H9 (cell line): ENCODE results near the gene MICAL2. TPM values are rescaled to one million over a fixed set of nuclear protein-coding genes. Genes with fewer than 3 reads are reported as not detected.

Source experiments
- DNase-seq: peaks from one replicate; pipeline ENCODE4 v3.0.0-alpha.2; 2017
- H2AFZ ChIP-seq: one replicate; pipeline ENCODE4 v1.6.1; 2013; ENCODE audit warnings: mild to moderate bottlenecking, low read length, control low read depth, moderate library complexity
- H2AK5ac ChIP-seq: 2 replicates; pipeline ENCODE4 v1.6.1; 2013; ENCODE audit warnings: low read length, control low read depth, mixed read lengths; ENCODE audit not compliant: insufficient read length
- H2BK120ac ChIP-seq: one replicate; pipeline ENCODE4 v1.6.1; 2013; ENCODE audit warnings: low read depth, mild to moderate bottlenecking, low read length, control low read depth, inconsistent platforms; ENCODE audit not compliant: poor library complexity, severe bottlenecking
- H2BK12ac ChIP-seq: 2 replicates; pipeline ENCODE4 v1.6.1; 2013; ENCODE audit warnings: low read length, control low read depth, mixed read lengths, low read depth; ENCODE audit not compliant: insufficient read length
- H2BK15ac ChIP-seq: 2 replicates; pipeline ENCODE4 v1.6.1; 2013; ENCODE audit warnings: low read depth, low read length, control low read depth
- H2BK20ac ChIP-seq: one replicate; pipeline ENCODE4 v1.6.1; 2013; ENCODE audit warnings: low read depth, mild to moderate bottlenecking, low read length, control low read depth, inconsistent platforms; ENCODE audit not compliant: poor library complexity, severe bottlenecking
- H2BK5ac ChIP-seq: 2 replicates; pipeline ENCODE4 v1.6.1; 2013; ENCODE audit warnings: low read length, control low read depth, mixed read lengths; ENCODE audit not compliant: insufficient read length
- H3K14ac ChIP-seq: 2 replicates; pipeline ENCODE4 v1.6.1; 2013; ENCODE audit warnings: low read length, control low read depth; ENCODE audit not compliant: insufficient read depth
- H3K18ac ChIP-seq: 2 replicates; pipeline ENCODE4 v1.6.1; 2013; ENCODE audit warnings: low read depth, mild to moderate bottlenecking, mixed read lengths, low read length, control low read depth; ENCODE audit not compliant: insufficient read length
- H3K23ac ChIP-seq: 2 replicates; pipeline ENCODE4 v1.6.1; 2013; ENCODE audit warnings: low read length, control low read depth, mixed read lengths, low read depth; ENCODE audit not compliant: insufficient read length
- H3K23me2 ChIP-seq: 2 replicates; pipeline ENCODE4 v1.6.1; 2013; ENCODE audit warnings: low read depth, mild to moderate bottlenecking, mixed read lengths, low read length, control low read depth; ENCODE audit not compliant: insufficient read length, poor library complexity, severe bottlenecking
- H3K27ac ChIP-seq: 2 replicates; pipeline ENCODE4 v1.5.1; 2013; ENCODE audit warnings: low read length, control low read depth, mixed read lengths, low read depth; ENCODE audit not compliant: insufficient read length
- H3K27me3 ChIP-seq: 2 replicates; pipeline ENCODE4 v1.6.1; 2013; ENCODE audit warnings: low read length, control low read depth, inconsistent platforms; ENCODE audit not compliant: insufficient read depth
- H3K4ac ChIP-seq: 2 replicates; pipeline ENCODE4 v1.6.1; 2013; ENCODE audit warnings: low read depth, mild to moderate bottlenecking, control low read depth, inconsistent platforms, low read length, moderate library complexity
- H3K4me1 ChIP-seq: 2 replicates; pipeline ENCODE4 v1.6.1; 2013; ENCODE audit warnings: low read length, control low read depth, inconsistent platforms; ENCODE audit not compliant: insufficient read depth
- H3K4me2 ChIP-seq: 2 replicates; pipeline ENCODE4 v1.6.1; 2013; ENCODE audit warnings: low read length, control low read depth, mixed read lengths; ENCODE audit not compliant: insufficient read length, insufficient read depth
- H3K56ac ChIP-seq: 2 replicates; pipeline ENCODE4 v1.6.1; 2013; ENCODE audit warnings: low read depth, mild to moderate bottlenecking, mixed read lengths, low read length, control low read depth; ENCODE audit not compliant: insufficient read length
- H3K79me1 ChIP-seq: 2 replicates; pipeline ENCODE4 v1.6.1; 2013; ENCODE audit warnings: low read depth, mild to moderate bottlenecking, moderate library complexity, low read length, control low read depth, inconsistent platforms; ENCODE audit not compliant: insufficient read depth, poor library complexity, severe bottlenecking
- H3K79me2 ChIP-seq: 2 replicates; pipeline ENCODE4 v1.6.1; 2013; ENCODE audit warnings: low read length, control low read depth, inconsistent platforms; ENCODE audit not compliant: insufficient read depth
- H3K9ac ChIP-seq: 2 replicates; pipeline ENCODE4 v1.6.1; 2013; ENCODE audit warnings: low read length, control low read depth, mixed read lengths; ENCODE audit not compliant: insufficient read length; ENCODE audit errors: extremely low read depth
- H3K9me3 ChIP-seq: one replicate; pipeline ENCODE4 v1.6.1; 2013; ENCODE audit warnings: low read depth, low read length, inconsistent platforms; ENCODE audit not compliant: control insufficient read depth
- H3T11ph ChIP-seq: one replicate; pipeline ENCODE4 v1.6.1; 2013; ENCODE audit warnings: mild to moderate bottlenecking, low read length, control low read depth, inconsistent platforms
- H4K20me1 ChIP-seq: one replicate; pipeline ENCODE4 v1.6.1; 2013; ENCODE audit not compliant: control insufficient read depth, insufficient read length, insufficient read depth
- H4K5ac ChIP-seq: 2 replicates; pipeline ENCODE4 v1.6.1; 2013; ENCODE audit warnings: low read depth, mild to moderate bottlenecking, mixed read lengths, low read length, control low read depth; ENCODE audit not compliant: insufficient read length
- H4K8ac ChIP-seq: replicated peaks from 2 replicates; pipeline ENCODE4 v1.6.1; 2013; ENCODE audit warnings: low read length, control low read depth, mixed read lengths, low read depth; ENCODE audit not compliant: insufficient read length
- H4K91ac ChIP-seq: 2 replicates; pipeline ENCODE4 v1.6.1; 2013; ENCODE audit warnings: low read depth, mild to moderate bottlenecking, moderate library complexity, mixed read lengths, low read length, control low read depth; ENCODE audit not compliant: insufficient read length
- H3K27ac Mint-ChIP-seq, 3 experiments: 2 replicates in 2 of 3; 3 replicates in 1 of 3; pipeline ENCODE4 v1.8.0; 2020 to 2021; ENCODE audit warnings: mixed read lengths in 3 of 3, mild to moderate bottlenecking in 1 of 3, moderate library complexity in 1 of 3
- H3K27me3 Mint-ChIP-seq: 2 replicates; pipeline ENCODE4 v1.8.0; 2021; ENCODE audit warnings: low read depth, mild to moderate bottlenecking, moderate library complexity, mixed read lengths
- H3K36me3 Mint-ChIP-seq, 3 experiments: 2 replicates in 2 of 3; 3 replicates in 1 of 3; pipeline ENCODE4 v1.8.0; 2020 to 2021; ENCODE audit warnings: low read depth in 3 of 3, mixed read lengths in 3 of 3; ENCODE audit not compliant: insufficient read depth in 1 of 3
- H3K4me1 Mint-ChIP-seq, 2 experiments: 2 replicates each; pipeline ENCODE4 v1.8.0; 2020; ENCODE audit warnings: mixed read lengths in 2 of 2
- H3K4me3 Mint-ChIP-seq, 2 experiments: 2 replicates in 1 of 2; 3 replicates in 1 of 2; pipeline ENCODE4 v1.8.0; 2020 to 2021; ENCODE audit warnings: mild to moderate bottlenecking in 2 of 2, mixed read lengths in 2 of 2, moderate library complexity in 1 of 2
- H3K9me3 Mint-ChIP-seq, 2 experiments: 2 replicates in 1 of 2; 3 replicates in 1 of 2; pipeline ENCODE4 v1.8.0; 2020; ENCODE audit warnings: mild to moderate bottlenecking in 2 of 2, mixed read lengths in 2 of 2, moderate library complexity in 1 of 2
- WGBS: extraction: QIAGEN DNeasy Blood & Tissue Kit; methylation state at CpG from one replicate; pipeline ENCODE4 v1.1.7; 2013; ENCODE audit warnings: missing lambda C conversion rate, low lambda C conversion rate, mixed read lengths; ENCODE audit not compliant: insufficient read length; ENCODE audit errors: extremely low coverage; 5-methylcytosine and 5-hydroxymethylcytosine counted together
- total RNA-seq: library from RNA; stranded (reverse); gene quantifications from 2 replicates; pipeline ENCODE4 v1.2.1, GENCODE V29; 2021
- TF ChIP-seq, protein P1 (sequence below): fragments of 200-600 bp; sonication (generic); conservative IDR thresholded peaks from 3 replicates; pipeline ENCODE4 v1.8.0; 2021; ENCODE audit warnings: antibody characterized with exemption, mild to moderate bottlenecking

MICAL2 gene
- total RNA-seq, 1 experiment from 2014 or later = 4.7 TPM

DNA sequence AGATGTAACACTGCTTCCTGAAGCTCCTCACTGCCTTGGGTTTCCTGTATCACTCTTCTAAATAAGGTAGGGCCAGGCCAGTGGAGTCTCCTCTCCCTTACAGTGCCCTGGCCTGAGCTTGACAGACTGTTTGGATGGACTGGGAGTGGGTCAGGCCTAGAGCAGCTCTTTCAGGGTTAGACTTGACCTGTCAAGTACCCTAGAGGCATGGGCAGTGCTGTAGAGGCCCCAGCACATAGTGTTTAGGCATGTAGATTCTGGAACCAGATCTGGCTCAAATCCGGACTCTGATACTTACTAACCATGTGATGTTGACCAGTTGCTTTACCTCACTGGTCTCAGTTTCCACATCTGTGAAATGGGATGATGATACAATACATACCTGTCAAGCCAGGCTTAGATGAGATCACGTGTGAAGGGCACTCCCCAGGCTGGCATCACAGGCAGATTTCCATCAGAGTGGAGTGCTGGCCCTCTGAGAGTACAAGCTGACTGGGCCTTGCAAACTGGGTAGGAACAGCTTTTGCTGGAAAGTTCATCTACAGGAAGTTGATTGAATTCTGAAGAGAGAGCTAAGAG is 1.4 kb upstream of the MICAL2 start:
- H3K27ac Mint-ChIP-seq = no peak overlapping the region

More for the DNA sequence above, 1.4 kb upstream of the MICAL2 start:
- Histone ChIP-seq H2BK20ac (no peak overlapping the region), H3K18ac (no peak overlapping the region), H3K4me1 (no peaks in the 10 kb centered on the region), H3T11ph (no peak overlapping the region), H3K27me3 (peaks cover 7% of the 10 kb centered on the region; the same call in 1 of the 2 replicates), H4K20me1 (no peaks in the 10 kb centered on the region), H3K56ac (no peak overlapping the region), H3K27ac (no peak overlapping the region), H3K79me2 (no peaks in the 10 kb centered on the region), H3K23ac (no peak overlapping the region), H2AK5ac (no peak overlapping the region), H4K5ac (no peak overlapping the region), H2BK120ac (no peak overlapping the region), H4K91ac (no peak overlapping the region), H2BK12ac (no peak overlapping the region), H3K9ac (no peak overlapping the region), H3K23me2 (peaks cover 12% of the 10 kb centered on the region), H2BK5ac (no peak overlapping the region), H3K79me1 (no peaks in the 10 kb centered on the region), H3K4me2 (no peak overlapping the region), H2BK15ac (no peak overlapping the region), H4K8ac (no peak overlapping the region), H3K9me3 (no peaks in the 10 kb centered on the region), H3K4ac (no peak overlapping the region), H2AFZ (no peak overlapping the region), H3K14ac (no peak overlapping the region)
- H3K36me3 Mint-ChIP-seq = no peaks in the 10 kb centered on the region
- no peak for DNase-seq
- peaks cover 77% of the 10 kb centered on the region for H3K27me3 Mint-ChIP-seq
- no CpG with 5 or more reads among the region's 2 CpGs for WGBS
- H3K9me3 Mint-ChIP-seq = no peaks in the 10 kb centered on the region; a peak in 1 of 5 replicates
- 0 out of 5 replicates have a peak overlapping the region, but pooled peaks of 1 of the 2 experiments have one; percentile 38 for H3K4me3 Mint-ChIP-seq
- TF ChIP-seq, protein P1, sequence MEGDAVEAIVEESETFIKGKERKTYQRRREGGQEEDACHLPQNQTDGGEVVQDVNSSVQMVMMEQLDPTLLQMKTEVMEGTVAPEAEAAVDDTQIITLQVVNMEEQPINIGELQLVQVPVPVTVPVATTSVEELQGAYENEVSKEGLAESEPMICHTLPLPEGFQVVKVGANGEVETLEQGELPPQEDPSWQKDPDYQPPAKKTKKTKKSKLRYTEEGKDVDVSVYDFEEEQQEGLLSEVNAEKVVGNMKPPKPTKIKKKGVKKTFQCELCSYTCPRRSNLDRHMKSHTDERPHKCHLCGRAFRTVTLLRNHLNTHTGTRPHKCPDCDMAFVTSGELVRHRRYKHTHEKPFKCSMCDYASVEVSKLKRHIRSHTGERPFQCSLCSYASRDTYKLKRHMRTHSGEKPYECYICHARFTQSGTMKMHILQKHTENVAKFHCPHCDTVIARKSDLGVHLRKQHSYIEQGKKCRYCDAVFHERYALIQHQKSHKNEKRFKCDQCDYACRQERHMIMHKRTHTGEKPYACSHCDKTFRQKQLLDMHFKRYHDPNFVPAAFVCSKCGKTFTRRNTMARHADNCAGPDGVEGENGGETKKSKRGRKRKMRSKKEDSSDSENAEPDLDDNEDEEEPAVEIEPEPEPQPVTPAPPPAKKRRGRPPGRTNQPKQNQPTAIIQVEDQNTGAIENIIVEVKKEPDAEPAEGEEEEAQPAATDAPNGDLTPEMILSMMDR = no peak
- peaks cover 13 to 15% of the 10 kb centered on the region in 2 experiments for H3K4me1 Mint-ChIP-seq
